ENCODE data around the gene EIF2B5. TPM values are rescaled to one million over a fixed set of nuclear protein-coding genes. Genes with fewer than 3 reads are reported as not detected.
A peak's percentile ranks its signal among the peaks of the same experiment; 100 is the strongest.

EIF2B5 gene
- total and polyA plus RNA-seq, 9 of the 15 experiments (the other 6 are each of a cell fraction or from before 2014, with no cell fraction given): 19.1 to 92.4 (median 74.0) TPM

DNA sequence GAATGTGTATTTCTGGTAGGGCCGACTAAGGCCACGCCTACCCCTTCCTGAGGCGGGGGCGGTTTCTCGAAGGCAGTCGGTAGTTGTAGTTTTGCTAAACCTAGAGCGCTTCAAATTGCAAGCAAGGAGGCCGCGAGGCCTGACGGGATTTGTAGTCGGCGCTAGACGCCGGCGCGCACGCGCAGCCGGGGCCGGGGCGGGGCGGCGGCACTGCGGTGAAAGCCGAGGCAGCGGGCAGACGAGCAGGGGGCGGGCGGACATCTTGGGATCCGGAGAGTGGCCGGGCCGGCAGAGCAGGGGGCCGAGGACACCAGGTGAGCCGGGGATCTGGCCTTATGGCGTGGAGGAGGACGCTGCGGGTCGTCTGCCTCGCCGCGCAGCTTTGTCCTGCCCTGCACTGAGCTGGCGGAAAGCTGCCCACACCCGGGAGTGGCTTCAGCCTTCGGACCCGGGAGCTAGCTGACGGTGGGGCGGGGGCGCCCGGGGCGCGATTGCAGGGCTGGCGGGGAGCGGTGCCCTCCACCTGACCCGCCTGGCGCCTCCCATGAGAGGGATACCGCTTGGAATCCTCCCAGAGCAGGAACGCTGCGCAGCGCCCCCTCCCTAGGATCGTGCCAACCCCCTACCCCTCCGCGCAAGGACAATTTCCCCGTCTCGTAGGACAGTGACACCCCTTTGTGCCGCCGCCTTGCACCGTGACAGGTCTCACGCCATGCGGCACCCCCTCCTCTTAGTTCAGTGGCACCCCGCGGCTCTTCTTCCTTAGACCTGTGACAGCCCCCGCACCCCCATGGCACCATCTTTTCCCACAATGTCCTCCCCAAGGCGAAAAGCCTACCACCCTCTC lies 39.7 kb downstream of the EIF2B5 start, which contains the start of gene AP2M1 (continued):
- TF ChIP-seq, protein P1, sequence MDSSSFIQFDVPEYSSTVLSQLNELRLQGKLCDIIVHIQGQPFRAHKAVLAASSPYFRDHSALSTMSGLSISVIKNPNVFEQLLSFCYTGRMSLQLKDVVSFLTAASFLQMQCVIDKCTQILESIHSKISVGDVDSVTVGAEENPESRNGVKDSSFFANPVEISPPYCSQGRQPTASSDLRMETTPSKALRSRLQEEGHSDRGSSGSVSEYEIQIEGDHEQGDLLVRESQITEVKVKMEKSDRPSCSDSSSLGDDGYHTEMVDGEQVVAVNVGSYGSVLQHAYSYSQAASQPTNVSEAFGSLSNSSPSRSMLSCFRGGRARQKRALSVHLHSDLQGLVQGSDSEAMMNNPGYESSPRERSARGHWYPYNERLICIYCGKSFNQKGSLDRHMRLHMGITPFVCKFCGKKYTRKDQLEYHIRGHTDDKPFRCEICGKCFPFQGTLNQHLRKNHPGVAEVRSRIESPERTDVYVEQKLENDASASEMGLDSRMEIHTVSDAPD (CRISPR knock-in tag; IDR thresholded peaks at IDR 0.05): no peak
- TF ChIP-seq, protein P2, sequence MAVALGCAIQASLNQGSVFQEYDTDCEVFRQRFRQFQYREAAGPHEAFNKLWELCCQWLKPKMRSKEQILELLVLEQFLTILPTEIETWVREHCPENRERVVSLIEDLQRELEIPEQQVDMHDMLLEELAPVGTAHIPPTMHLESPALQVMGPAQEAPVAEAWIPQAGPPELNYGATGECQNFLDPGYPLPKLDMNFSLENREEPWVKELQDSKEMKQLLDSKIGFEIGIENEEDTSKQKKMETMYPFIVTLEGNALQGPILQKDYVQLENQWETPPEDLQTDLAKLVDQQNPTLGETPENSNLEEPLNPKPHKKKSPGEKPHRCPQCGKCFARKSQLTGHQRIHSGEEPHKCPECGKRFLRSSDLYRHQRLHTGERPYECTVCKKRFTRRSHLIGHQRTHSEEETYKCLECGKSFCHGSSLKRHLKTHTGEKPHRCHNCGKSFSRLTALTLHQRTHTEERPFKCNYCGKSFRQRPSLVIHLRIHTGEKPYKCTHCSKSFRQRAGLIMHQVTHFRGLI (CRISPR knock-in tag; IDR thresholded peaks at IDR 0.05): no peak
- TF ChIP-seq SMAD2 (IDR thresholded peaks at IDR 0.05; ENCODE audit: low read depth, low read length): no peak
- TF ChIP-seq ELF2 (CRISPR knock-in tag; IDR thresholded peaks at IDR 0.05): no peak
- TF ChIP-seq, protein P3, sequence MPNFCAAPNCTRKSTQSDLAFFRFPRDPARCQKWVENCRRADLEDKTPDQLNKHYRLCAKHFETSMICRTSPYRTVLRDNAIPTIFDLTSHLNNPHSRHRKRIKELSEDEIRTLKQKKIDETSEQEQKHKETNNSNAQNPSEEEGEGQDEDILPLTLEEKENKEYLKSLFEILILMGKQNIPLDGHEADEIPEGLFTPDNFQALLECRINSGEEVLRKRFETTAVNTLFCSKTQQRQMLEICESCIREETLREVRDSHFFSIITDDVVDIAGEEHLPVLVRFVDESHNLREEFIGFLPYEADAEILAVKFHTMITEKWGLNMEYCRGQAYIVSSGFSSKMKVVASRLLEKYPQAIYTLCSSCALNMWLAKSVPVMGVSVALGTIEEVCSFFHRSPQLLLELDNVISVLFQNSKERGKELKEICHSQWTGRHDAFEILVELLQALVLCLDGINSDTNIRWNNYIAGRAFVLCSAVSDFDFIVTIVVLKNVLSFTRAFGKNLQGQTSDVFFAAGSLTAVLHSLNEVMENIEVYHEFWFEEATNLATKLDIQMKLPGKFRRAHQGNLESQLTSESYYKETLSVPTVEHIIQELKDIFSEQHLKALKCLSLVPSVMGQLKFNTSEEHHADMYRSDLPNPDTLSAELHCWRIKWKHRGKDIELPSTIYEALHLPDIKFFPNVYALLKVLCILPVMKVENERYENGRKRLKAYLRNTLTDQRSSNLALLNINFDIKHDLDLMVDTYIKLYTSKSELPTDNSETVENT (CRISPR knock-in tag; IDR thresholded peaks at IDR 0.05): peak; percentile 55
- 0 out of 2 replicates have a peak, but pooled peaks have one; percentile 39 for TF ChIP-seq SMAD4 (CRISPR knock-in tag; conservative IDR thresholded peaks at IDR 0.05)
- TF ChIP-seq L3MBTL2 (IDR thresholded peaks at IDR 0.05): peak; percentile 24; the same call in 1 of the 2 replicates
- TF ChIP-seq, protein P4, sequence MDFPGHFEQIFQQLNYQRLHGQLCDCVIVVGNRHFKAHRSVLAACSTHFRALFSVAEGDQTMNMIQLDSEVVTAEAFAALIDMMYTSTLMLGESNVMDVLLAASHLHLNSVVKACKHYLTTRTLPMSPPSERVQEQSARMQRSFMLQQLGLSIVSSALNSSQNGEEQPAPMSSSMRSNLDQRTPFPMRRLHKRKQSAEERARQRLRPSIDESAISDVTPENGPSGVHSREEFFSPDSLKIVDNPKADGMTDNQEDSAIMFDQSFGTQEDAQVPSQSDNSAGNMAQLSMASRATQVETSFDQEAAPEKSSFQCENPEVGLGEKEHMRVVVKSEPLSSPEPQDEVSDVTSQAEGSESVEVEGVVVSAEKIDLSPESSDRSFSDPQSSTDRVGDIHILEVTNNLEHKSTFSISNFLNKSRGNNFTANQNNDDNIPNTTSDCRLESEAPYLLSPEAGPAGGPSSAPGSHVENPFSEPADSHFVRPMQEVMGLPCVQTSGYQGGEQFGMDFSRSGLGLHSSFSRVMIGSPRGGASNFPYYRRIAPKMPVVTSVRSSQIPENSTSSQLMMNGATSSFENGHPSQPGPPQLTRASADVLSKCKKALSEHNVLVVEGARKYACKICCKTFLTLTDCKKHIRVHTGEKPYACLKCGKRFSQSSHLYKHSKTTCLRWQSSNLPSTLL (IDR thresholded peaks at IDR 0.05): no peak
- TF ChIP-seq TCF7 (IDR thresholded peaks at IDR 0.05; ENCODE audit: borderline replicate concordance): peak; percentile 39; the same call in 1 of the 2 replicates
- peak; percentile 88 for TF ChIP-seq POLR2A (conservative IDR thresholded peaks at IDR 0.05)
- TF ChIP-seq, protein P5, sequence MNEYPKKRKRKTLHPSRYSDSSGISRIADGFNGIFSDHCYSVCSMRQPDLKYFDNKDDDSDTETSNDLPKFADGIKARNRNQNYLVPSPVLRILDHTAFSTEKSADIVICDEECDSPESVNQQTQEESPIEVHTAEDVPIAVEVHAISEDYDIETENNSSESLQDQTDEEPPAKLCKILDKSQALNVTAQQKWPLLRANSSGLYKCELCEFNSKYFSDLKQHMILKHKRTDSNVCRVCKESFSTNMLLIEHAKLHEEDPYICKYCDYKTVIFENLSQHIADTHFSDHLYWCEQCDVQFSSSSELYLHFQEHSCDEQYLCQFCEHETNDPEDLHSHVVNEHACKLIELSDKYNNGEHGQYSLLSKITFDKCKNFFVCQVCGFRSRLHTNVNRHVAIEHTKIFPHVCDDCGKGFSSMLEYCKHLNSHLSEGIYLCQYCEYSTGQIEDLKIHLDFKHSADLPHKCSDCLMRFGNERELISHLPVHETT (CRISPR knock-in tag; conservative IDR thresholded peaks at IDR 0.05 in 1 of 2, IDR thresholded peaks at IDR 0.05 in 1 of 2): peak in 1 of 2 experiments; percentile 83; a peak in 2 of 4 replicates
- TF ChIP-seq JUND (IDR thresholded peaks at IDR 0.05; ENCODE audit: borderline replicate concordance, low read depth, low read length): peak; percentile 35; the same call in 1 of the 2 replicates
- TF ChIP-seq JUND (tag; IDR thresholded peaks at IDR 0.05; ENCODE audit: borderline replicate concordance, low read depth, low read length): peak; percentile 26; the same call in 1 of the 3 replicates
- peak; percentile 67 for TF ChIP-seq SAP30 (IDR thresholded peaks at IDR 0.05; ENCODE audit: borderline replicate concordance, insufficient read depth, low read depth, low read length, poor library complexity, severe bottlenecking)
- no peak for TF ChIP-seq ZNF12 (CRISPR knock-in tag; IDR thresholded peaks at IDR 0.05)
- TF ChIP-seq ZNF584 (CRISPR knock-in tag; IDR thresholded peaks at IDR 0.05; ENCODE audit: low read depth): no peak
